GM23338 (cell line): Measurements from ENCODE around the gene PUS3. TPM values are rescaled to one million over a fixed set of nuclear protein-coding genes. Genes with fewer than 3 reads are reported as not detected.

Source experiments
- ATAC-seq: fragments of 200-7000 bp; cut with Tn5 transposase; 3 replicates; pipeline ENCODE4 v1.9.1; 2020
- DNase-seq: peaks from one replicate; pipeline ENCODE4 v3.0.0-alpha.2; 2015; ENCODE audit warnings: low spot score
- H2AFZ ChIP-seq: fragments of 200-600 bp; sonication (generic); 2 replicates; pipeline ENCODE4 v1.8.0; 2016; ENCODE audit warnings: antibody characterized with exemption, mild to moderate bottlenecking, moderate library complexity
- H3F3A ChIP-seq: fragments of 200-600 bp; sonication (generic); replicated peaks from 2 replicates; pipeline ENCODE4 v1.8.0; 2017; ENCODE audit warnings: antibody characterized with exemption, mixed run types, low read depth
- H3K27ac ChIP-seq: fragments of 200-600 bp; sonication (generic); 2 replicates; pipeline ENCODE4 v1.6.1; 2016; ENCODE audit warnings: low read depth
- H3K27me3 ChIP-seq: fragments of 200-600 bp; sonication (generic); 2 replicates; pipeline ENCODE4 v1.8.0; 2016; ENCODE audit warnings: mild to moderate bottlenecking, mixed run types, moderate library complexity; ENCODE audit not compliant: insufficient read depth
- H3K36me3 ChIP-seq: fragments of 200-600 bp; sonication (generic); 2 replicates; pipeline ENCODE4 v1.8.0; 2016; ENCODE audit warnings: mild to moderate bottlenecking; ENCODE audit not compliant: insufficient read depth
- H3K4me1 ChIP-seq: fragments of 200-600 bp; sonication (generic); 2 replicates; pipeline ENCODE4 v1.8.0; 2016; ENCODE audit warnings: mild to moderate bottlenecking, moderate library complexity; ENCODE audit not compliant: insufficient read depth
- H3K4me2 ChIP-seq: fragments of 200-600 bp; sonication (generic); 2 replicates; pipeline ENCODE4 v1.7.1; 2017; ENCODE audit warnings: mixed run types
- H3K4me3 ChIP-seq: fragments of 200-600 bp; sonication (generic); 2 replicates; pipeline ENCODE4 v1.6.1; 2016; ENCODE audit warnings: mixed run types
- H3K79me2 ChIP-seq: fragments of 200-600 bp; sonication (generic); replicated peaks from 2 replicates; pipeline ENCODE4 v1.8.0; 2017; ENCODE audit warnings: mild to moderate bottlenecking; ENCODE audit not compliant: insufficient read depth
- H3K9me2 ChIP-seq: fragments of 200-600 bp; sonication (generic); 2 replicates; pipeline ENCODE4 v1.8.0; 2017; ENCODE audit not compliant: insufficient read depth
- H4K20me1 ChIP-seq: fragments of 200-600 bp; sonication (generic); replicated peaks from 2 replicates; pipeline ENCODE4 v1.8.0; 2017; ENCODE audit warnings: mild to moderate bottlenecking; ENCODE audit not compliant: insufficient read depth
- H3K27ac Mint-ChIP-seq: 2 replicates; pipeline ENCODE4 v1.8.0; 2020; ENCODE audit warnings: inconsistent platforms, mild to moderate bottlenecking, moderate library complexity, mixed read lengths
- H3K27me3 Mint-ChIP-seq: 3 replicates; pipeline ENCODE4 v1.8.0; 2022; ENCODE audit warnings: low read depth, mild to moderate bottlenecking, moderate library complexity, mixed read lengths, inconsistent platforms; ENCODE audit not compliant: insufficient read depth, poor library complexity
- H3K36me3 Mint-ChIP-seq: 3 replicates; pipeline ENCODE4 v1.8.0; 2021; ENCODE audit warnings: low read depth, mild to moderate bottlenecking, inconsistent platforms, moderate library complexity, mixed read lengths
- H3K4me1 Mint-ChIP-seq: 3 replicates; pipeline ENCODE4 v1.8.0; 2020; ENCODE audit warnings: mild to moderate bottlenecking, inconsistent platforms, mixed read lengths
- H3K4me3 Mint-ChIP-seq: 3 replicates; pipeline ENCODE4 v1.8.0; 2021; ENCODE audit warnings: moderate library complexity, mild to moderate bottlenecking, inconsistent platforms, mixed read lengths
- H3K9me3 Mint-ChIP-seq: 3 replicates; pipeline ENCODE4 v1.8.0; 2020; ENCODE audit warnings: moderate library complexity, mild to moderate bottlenecking, inconsistent platforms, mixed read lengths
- CREB1 ChIP-seq: fragments of 250-450 bp; sonication (Bioruptor Pico); IDR thresholded peaks from 2 replicates; pipeline ENCODE4 v1.5.0; 2020; ENCODE audit warnings: low read depth, mild to moderate bottlenecking, moderate library complexity
- CTCF ChIP-seq, 2 experiments: fragments of 200-600 bp in 1 of 2; sonication (generic) in 1 of 2; conservative IDR thresholded peaks; 2 replicates each; pipeline versions ENCODE4 v1.5.1 to v1.6.1; 2016 to 2017; ENCODE audit warnings: antibody characterized with exemption in 2 of 2, low read depth in 2 of 2, mild to moderate bottlenecking in 2 of 2, moderate library complexity in 1 of 2
- ETS1 ChIP-seq: IDR thresholded peaks from 2 replicates; pipeline ENCODE4 v1.6.1; 2016; ENCODE audit warnings: antibody characterized with exemption
- EZH2 ChIP-seq: fragments of 200-600 bp; sonication (generic); IDR thresholded peaks from one replicate; pipeline ENCODE4 v1.8.0; 2017; ENCODE audit warnings: antibody characterized with exemption, mild to moderate bottlenecking, low read depth; ENCODE audit not compliant: unreplicated experiment
- EZH2phosphoT487 ChIP-seq: fragments of 200-600 bp; sonication (generic); IDR thresholded peaks from one replicate; pipeline ENCODE4 v1.8.1; 2018; ENCODE audit warnings: antibody characterized with exemption; ENCODE audit not compliant: unreplicated experiment
- JUNB ChIP-seq: IDR thresholded peaks from one replicate; pipeline ENCODE4 v1.6.1; 2016; ENCODE audit warnings: antibody characterized with exemption; ENCODE audit not compliant: unreplicated experiment
- NANOG ChIP-seq: IDR thresholded peaks from 2 replicates; pipeline ENCODE4 v1.6.1; 2016; ENCODE audit warnings: antibody characterized with exemption, borderline replicate concordance
- POLR2AphosphoS5 ChIP-seq: IDR thresholded peaks from 2 replicates; pipeline ENCODE4 v1.6.1; 2016; ENCODE audit warnings: antibody characterized with exemption, low read depth
- REST ChIP-seq: IDR thresholded peaks from one replicate; pipeline ENCODE4 v1.6.1; 2018; ENCODE audit warnings: antibody characterized with exemption; ENCODE audit not compliant: unreplicated experiment
- STAT1 ChIP-seq: IDR thresholded peaks from one replicate; pipeline ENCODE4 v1.6.1; 2016; ENCODE audit warnings: antibody characterized with exemption; ENCODE audit not compliant: unreplicated experiment
- ZNF114 ChIP-seq: fragments of 250-450 bp; sonication (Bioruptor Pico); IDR thresholded peaks from 2 replicates; pipeline ENCODE4 v1.5.0; 2020; ENCODE audit warnings: mild to moderate bottlenecking, moderate library complexity
- ZNF331 ChIP-seq: fragments of 250-450 bp; sonication (Bioruptor Pico); IDR thresholded peaks from 2 replicates; pipeline ENCODE4 v1.5.0; 2020; ENCODE audit warnings: low read depth, mild to moderate bottlenecking, moderate library complexity
- polyA plus RNA-seq: library from polyadenylated mRNA; unstranded; fragments of >200 nt; fragmentation: Nextera tagmentation; extraction: Ambion mirVana; gene quantifications from 2 replicates; pipeline ENCODE4 v1.2.1, GENCODE V29; 2016
- total RNA-seq: library from RNA; depleted of rRNA; stranded (reverse); fragments of >200 nt; shearing (Covaris generic); gene quantifications from 2 replicates; pipeline ENCODE4 v1.2.3, GENCODE V29; 2014

The PUS3 gene
- total and polyA plus RNA-seq, 2 experiments from 2014 or later: 15.8 to 24.1 TPM

- no peaks in the 10 kb centered on the region for H4K20me1 ChIP-seq
- peaks cover 9% of the 10 kb centered on the region for H3K4me1 Mint-ChIP-seq
- no peak for TF ChIP-seq JUNB
- no peak for TF ChIP-seq NANOG
- no peak for TF ChIP-seq STAT1
- no peak for TF ChIP-seq CREB1 (CRISPR knock-in tag)
- TF ChIP-seq ETS1: no peak
- no peak for TF ChIP-seq ZNF114 (CRISPR knock-in tag)
- H3K4me1 ChIP-seq: peaks cover 2% of the 10 kb centered on the region; the same call in 1 of the 2 replicates
- H3K79me2 ChIP-seq: no peaks in the 10 kb centered on the region
- no peaks in the 10 kb centered on the region for H3K9me2 ChIP-seq
- H3F3A ChIP-seq: no peaks in the 10 kb centered on the region
- no peaks in the 10 kb centered on the region for H3K36me3 ChIP-seq
- H3K27me3 ChIP-seq: no peaks in the 10 kb centered on the region
- peaks cover 2% of the 10 kb centered on the region for H3K27me3 Mint-ChIP-seq
- ATAC-seq (no peak), DNase-seq (no peak)
- H3K27ac Mint-ChIP-seq: no peak overlapping the region
- no peak overlapping the region for H3K4me3 Mint-ChIP-seq
- H3K27ac ChIP-seq: no peak overlapping the region
- H2AFZ ChIP-seq: no peak overlapping the region
- no peaks in the 10 kb centered on the region; the same call in 2 of the 3 replicates for H3K9me3 Mint-ChIP-seq
- H3K4me2 ChIP-seq: no peak overlapping the region
- H3K36me3 Mint-ChIP-seq: no peaks in the 10 kb centered on the region; the same call in 2 of the 3 replicates
- no peak overlapping the region for H3K4me3 ChIP-seq
These were observed 49.6 kb upstream of the PUS3 start for GRCh38 chr11:125952559-125952958.

- H3K36me3 Mint-ChIP-seq: no peaks in the 10 kb centered on the region; the same call in 2 of the 3 replicates
- peaks cover 9% of the 10 kb centered on the region for H3K4me1 Mint-ChIP-seq
- Histone ChIP-seq H3K4me2 (no peak overlapping the region), H3K79me2 (no peaks in the 10 kb centered on the region), H3F3A (no peaks in the 10 kb centered on the region), H4K20me1 (no peaks in the 10 kb centered on the region), H3K4me3 (no peak overlapping the region), H3K9me2 (no peaks in the 10 kb centered on the region), H3K27me3 (no peaks in the 10 kb centered on the region), H3K27ac (no peak overlapping the region), H2AFZ (no peak overlapping the region), H3K4me1 (no peaks in the 10 kb centered on the region), H3K36me3 (no peaks in the 10 kb centered on the region)
- no peak overlapping the region; the same call in 2 of the 3 replicates for H3K4me3 Mint-ChIP-seq
- peaks cover 3% of the 10 kb centered on the region for H3K27me3 Mint-ChIP-seq
- DNase-seq (no peak), ATAC-seq (peak; percentile 32)
- no peaks in the 10 kb centered on the region; the same call in 2 of the 3 replicates for H3K9me3 Mint-ChIP-seq
- H3K27ac Mint-ChIP-seq: 0 out of 2 replicates have a peak overlapping the region, but pooled peaks have one; percentile 49
- TF ChIP-seq ETS1 (no peak), REST (no peak), POLR2AphosphoS5 (no peak), NANOG (no peak), STAT1 (no peak), CTCF (conservative IDR thresholded peaks at IDR 0.05; ENCODE audit: low read depth in 2 of 2) (no peak), EZH2 (no peak), EZH2phosphoT487 (no peak), ZNF331 (no peak), CREB1 (CRISPR knock-in tag) (no peak), JUNB (no peak)
These were observed 48.7 kb upstream of the PUS3 start for GRCh38 chr11:125951731-125952130.
